SIG-M5 (cell line): ENCODE measurements around the gene ADPRH.
A peak's percentile ranks its signal among the peaks of the same experiment; 100 is the strongest.
"Not testable (repeated sequence)": the region's sequence is repeated elsewhere in the genome, so short reads cannot be mapped to it uniquely, and the experiment has no call there.

Experiments used
- DNase-seq: peaks from one replicate; lab custom pipeline; 2025; lab: John Stamatoyannopoulos, UW

ADPRH gene

GRCh38 chr3:119559441-119559963 lies 19.8 kb upstream of the ADPRH start, which contains the start of gene CD80:
Gene CD80, minus strand, starts transcription at chr3:119559614. Its CDS starts 1,886 bp downstream, at chr3:119557728.
- DNase-seq, result peak; percentile 57

DNA sequence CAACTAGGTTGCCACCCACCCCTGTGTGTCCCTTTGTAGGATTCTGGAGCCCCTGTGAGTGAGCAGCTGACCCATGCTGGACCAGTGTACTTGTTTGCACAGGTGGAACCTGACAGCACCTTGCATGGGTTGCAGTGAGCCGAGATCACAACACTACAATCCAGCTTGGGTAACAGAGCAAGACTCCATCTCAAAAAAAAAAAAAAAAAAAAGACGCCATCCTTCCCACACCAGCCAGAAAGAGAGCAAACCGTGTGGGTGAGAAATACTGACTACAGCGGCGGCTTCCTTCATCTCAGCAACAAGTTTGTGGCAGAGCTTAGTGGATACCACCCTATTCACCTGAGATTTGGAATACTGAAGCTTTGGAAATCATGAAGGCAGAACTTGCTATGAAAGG lies 19.1 kb upstream of the ADPRH start:
- no peak for DNase-seq

DNA sequence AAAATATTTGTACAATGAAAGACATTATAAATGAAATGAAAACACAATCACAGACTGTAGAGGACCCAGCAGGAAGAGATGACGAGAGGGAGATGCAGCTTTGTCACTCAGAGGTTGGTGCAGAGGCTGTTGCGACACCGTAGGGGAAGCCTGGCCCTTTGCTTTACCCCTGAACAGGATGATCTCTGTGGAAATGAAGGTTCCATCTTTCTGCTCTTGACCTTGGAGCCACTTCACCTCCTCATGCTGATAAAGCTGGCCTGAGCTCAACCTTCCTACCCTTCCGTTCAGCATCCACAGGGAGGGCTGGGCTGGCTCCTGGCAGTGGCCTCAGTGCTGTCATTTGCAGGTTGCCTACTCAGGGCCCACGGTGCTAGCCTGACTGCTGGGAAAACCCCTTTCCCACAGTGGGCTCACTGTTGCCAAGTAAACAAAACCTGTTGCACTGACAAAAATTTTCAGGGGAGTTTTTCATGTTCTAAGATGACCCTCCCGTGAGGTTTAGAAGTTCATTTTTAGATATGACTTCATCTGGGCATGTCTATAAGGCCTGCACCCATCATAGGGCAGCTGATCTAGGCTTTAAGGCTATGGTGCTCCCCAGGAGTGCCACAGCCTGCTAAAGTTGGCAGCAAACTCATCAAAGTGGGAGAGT lies 16.9 kb upstream of the ADPRH start:
- no peak for DNase-seq

- not testable (repeated sequence) for DNase-seq
Observed at GRCh38 chr3:119563334-119563733, 16.0 kb upstream of the ADPRH start.

- DNase-seq, result no peak
Observed at GRCh38 chr3:119569156-119569555, 10.1 kb upstream of the ADPRH start.

DNA sequence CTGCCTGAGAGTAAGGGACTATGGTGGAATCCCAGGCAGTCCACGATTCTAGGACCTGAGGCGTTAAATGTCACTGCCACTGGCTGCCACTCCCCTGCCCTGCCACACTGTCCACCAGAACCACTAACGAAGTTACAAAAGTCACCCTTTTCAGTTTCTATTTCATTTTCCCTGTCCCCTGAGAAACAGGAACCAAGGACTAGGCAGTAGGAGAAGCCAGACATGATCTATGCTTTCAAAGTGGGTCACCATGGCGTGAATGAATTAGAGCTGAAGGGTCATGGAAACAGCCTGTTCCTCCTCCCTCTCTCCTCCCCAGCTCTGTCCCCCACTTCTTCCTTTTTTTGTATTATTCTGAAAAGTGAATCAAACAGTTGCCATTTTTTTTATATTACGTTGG lies 9.1 kb upstream of the ADPRH start:
- DNase-seq, result no peak

- no peak for DNase-seq
Observed at GRCh38 chr3:119571230-119571629, 8.1 kb upstream of the ADPRH start.

DNA sequence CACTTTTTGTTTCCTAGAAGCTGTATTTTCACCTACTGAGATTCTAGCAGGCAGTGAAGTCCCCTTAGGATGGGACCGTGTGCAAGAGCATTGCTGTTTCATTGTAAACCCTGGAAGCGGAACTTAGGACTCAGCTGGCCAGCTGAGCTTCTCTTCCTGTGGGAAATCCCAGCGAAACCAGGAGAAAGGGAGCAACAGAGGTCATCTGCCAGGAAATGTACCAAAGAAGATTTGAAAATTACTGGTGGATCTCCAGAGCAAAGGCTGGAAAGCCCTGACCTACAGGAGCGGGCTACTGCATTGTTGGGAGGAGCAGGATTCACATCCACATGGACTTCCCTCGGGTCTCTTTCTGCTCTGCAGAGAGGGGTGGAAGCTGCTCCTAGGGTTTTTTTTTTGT lies 7.6 kb upstream of the ADPRH start:
- no peak for DNase-seq

- DNase-seq, result no peak
Observed at GRCh38 chr3:119575507-119575906, 3.8 kb upstream of the ADPRH start.

DNA sequence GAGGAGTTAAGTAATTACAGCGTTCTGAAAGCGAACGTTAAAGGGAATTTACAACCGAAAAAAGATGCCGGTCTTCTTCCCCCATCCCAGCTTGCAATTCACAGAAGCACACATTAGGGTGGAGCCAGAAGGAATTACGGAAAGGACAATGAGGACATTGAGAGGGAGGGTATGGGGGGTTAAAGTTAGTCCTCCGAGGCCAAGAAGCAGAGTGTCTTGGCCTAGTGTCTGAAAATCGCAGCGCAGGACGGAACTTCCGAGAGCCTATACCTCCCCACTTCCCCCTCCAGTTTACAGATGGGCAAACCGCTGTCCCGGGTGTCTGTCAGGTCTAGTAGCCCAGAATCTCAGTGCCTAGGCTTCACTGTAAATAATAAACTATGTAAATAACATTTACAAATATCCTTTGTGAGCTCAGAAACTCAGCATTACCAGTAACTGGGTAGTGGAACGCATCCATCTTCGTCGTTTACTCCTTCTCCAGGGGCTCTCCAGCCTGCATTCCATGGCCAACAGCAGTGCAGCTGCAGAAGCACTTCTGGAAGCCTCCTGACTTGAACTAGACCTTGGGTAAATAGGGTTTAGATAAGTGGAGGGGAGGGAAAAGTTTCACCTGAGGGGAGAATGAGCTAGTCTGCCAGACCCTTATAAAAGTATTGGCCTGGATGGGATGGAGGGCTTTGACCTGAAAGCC lies 922 bp downstream of the ADPRH start:
- no peak for DNase-seq

DNA sequence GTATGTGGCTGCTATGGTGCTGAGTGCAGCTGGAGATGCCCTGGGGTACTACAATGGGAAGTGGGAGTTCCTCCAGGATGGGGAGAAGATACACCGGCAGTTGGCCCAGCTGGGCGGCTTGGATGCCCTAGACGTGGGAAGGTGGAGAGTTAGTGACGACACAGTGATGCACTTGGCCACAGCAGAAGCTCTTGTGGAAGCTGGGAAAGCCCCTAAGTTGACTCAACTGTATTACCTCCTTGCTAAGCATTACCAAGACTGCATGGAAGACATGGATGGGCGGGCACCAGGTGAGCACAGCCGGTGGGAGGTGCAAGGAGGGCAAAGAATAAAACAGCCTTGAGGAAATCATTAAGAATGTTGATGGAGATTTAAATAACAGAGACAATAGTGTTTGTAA lies 2.9 kb downstream of the ADPRH start:
- no peak for DNase-seq

DNA sequence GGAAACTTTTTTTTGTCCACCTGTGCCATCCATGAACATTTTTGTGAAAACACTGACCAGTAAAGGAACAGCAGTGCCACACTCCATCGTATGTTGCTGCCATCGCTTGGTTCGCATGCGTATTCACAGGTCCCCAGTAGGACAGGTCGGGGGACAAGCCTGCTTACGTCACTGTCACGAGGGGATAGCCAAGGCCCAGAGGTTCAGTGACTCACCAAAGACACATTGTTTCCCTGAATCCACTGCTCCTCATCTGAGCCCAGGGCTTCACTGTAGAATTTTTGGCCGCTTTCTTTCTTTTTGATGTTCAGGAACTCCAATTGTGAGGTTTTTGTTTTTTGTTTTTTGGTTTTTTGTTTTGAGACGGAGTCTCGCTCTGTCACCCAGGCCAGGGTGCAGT lies 5.9 kb downstream of the ADPRH start:
- no peak for DNase-seq

GRCh38 chr3:119585856-119586570 lies 6.7 kb downstream of the ADPRH start:
- DNase-seq, result no peak

DNA sequence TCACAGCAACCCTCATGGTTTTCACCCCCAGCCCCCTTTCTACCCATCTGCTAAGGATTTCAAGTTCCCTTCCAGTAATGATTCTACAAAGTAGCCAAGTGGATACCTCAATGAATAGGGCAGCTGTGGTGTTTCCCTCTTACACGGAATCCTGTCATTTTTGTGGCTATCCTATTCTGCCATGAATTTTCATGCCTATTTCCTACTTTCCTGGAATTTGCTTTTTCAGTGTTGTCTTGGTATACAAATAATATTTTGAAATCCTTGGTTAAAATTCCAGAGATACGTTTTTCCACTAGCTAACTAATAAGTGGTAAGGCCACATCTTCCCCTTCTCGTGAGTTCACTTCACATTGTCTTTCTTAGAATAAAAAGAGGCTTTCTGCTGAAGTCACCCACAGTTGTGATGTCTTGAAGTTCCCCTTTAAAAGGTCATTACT lies 7.5 kb downstream of the ADPRH start:
- DNase-seq, result no peak

DNA sequence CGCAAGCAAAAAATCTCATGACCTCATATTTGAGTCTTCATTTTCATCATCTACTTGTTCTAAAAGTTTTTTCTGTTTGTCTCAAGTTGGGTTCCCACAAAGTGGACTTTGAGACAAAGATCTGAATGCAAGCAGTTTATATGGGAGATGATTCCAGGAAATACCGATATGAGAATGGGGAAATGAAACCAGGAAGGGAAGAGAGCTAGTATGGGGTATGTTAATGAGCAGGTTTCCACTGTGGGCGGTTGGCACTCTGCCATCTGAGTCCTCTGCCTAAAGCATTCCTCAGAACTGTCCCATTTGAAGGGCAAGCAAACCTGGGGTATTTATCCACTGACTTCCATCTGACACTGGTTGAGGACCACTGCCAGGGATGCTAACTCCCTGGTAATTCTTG lies 8.8 kb downstream of the ADPRH start:
- no peak for DNase-seq

GRCh38 chr3:119589102-119589773 lies 9.9 kb downstream of the ADPRH start:
- DNase-seq, result no peak

GRCh38 chr3:119590706-119591105 lies 11.4 kb downstream of the ADPRH start:
- DNase-seq, result no peak

DNA sequence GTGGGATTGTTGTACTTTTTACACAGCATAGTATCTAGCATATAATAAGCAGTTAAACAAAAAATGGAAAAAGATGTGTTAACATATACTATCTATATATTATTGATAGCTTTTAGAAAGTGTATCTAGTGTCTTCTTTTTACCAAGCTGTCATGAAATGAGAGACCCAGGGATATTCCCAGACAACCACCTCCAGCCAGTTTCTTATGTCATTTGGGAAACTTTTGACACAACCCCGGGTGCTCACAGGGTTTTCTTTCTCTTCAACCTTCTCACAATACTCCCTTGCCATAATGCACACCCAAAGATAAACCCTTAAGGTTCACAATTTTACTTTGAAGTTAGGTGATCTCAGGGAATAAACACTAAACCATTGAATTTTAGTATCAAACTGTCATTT lies 13.6 kb downstream of the ADPRH start:
- DNase-seq, result no peak

DNA sequence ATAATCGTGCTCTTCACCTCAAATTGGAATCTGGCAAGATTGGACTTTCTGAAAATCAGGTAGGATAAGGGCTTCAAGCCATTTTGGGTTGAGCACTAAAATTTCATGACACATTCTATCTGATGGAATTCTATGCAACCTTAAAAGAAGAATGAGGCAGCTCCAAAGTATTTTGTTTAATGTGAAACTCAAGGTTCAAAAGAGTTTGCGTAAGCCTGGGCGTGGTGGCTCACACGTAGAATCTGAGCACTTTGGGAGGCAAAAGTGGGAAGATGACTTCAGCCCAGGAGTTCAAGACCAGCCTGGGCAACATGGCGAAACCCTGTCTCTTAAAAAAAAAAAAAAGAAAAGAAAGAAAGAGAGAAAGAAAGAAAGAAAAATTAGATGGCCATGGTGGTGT lies 14.8 kb downstream of the ADPRH start:
- DNase-seq, result no peak

DNA sequence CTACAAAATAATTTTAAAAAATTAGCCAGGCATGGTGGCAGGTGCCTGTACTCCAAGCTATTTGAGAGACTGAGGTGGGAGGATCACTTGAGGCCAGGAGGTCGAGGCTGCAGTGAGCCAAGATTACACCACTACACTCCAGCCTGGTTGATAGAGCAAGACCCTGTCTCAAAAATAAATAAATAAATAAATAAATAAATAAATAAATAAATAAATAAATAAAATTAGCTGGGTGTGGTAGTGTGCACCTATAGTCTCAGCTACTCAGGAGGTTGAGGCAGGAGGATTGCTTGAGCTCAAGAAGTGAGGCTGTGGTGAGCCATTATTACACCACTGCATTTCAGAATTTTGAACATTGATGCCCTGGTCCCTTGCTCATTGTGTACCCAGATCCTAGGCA lies 15.6 kb downstream of the ADPRH start:
- DNase-seq, result not testable (repeated sequence)

- no peak for DNase-seq
Observed at GRCh38 chr3:119595639-119596334, 16.5 kb downstream of the ADPRH start.

DNA sequence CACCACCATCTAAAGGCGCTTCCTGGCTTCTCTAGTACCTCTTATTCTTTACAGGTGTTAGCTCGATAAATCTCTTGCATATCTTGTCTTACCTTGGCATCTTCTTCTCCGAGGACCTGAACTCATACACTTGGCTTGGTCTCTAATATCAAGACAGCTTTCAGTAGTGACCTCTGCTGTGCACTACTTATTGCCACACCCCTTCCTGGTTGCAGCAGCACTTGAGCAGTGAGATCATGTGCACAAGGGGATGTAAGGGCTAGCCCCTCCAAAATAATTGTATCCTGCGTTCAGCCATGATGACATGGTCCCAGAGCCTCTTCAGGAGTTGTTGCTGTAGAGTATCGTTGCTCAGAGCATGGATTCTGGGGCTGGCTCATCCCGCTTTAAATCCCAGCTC lies 17.1 kb downstream of the ADPRH start:
- no peak for DNase-seq
